Dendritic cell treated with granulocyte-macrophage colony-stimulating factor and Interleukin-4, amounts not matched to agents 40 ng/mL and 50 ng/mL, for 4 days (primary cell): ENCODE data around the gene STK32C.

ENCODE experiments used
- H3K27ac Mint-ChIP-seq: one replicate; pipeline ENCODE4 v1.8.0; 2022; ENCODE audit warnings: mild to moderate bottlenecking, mixed read lengths
- H3K27me3 Mint-ChIP-seq: one replicate; pipeline ENCODE4 v1.8.0; 2022; ENCODE audit warnings: mild to moderate bottlenecking, mixed read lengths
- H3K36me3 Mint-ChIP-seq: one replicate; pipeline ENCODE4 v1.8.0; 2022; ENCODE audit warnings: low read depth, mixed read lengths
- H3K4me1 Mint-ChIP-seq: one replicate; pipeline ENCODE4 v1.8.0; 2022; ENCODE audit warnings: low read depth, mixed read lengths
- H3K4me3 Mint-ChIP-seq: one replicate; pipeline ENCODE4 v1.8.0; 2022; ENCODE audit warnings: mild to moderate bottlenecking, moderate library complexity, mixed read lengths
- H3K9me3 Mint-ChIP-seq: one replicate; pipeline ENCODE4 v1.8.0; 2022; ENCODE audit warnings: mixed read lengths
- intact Hi-C: fragments of 100-400 bp; cut with micrococcal nuclease; formaldehyde crosslinking; loops from one replicate; pipeline ENCODE4 v1.15.0; 2022

The STK32C gene

DNA sequence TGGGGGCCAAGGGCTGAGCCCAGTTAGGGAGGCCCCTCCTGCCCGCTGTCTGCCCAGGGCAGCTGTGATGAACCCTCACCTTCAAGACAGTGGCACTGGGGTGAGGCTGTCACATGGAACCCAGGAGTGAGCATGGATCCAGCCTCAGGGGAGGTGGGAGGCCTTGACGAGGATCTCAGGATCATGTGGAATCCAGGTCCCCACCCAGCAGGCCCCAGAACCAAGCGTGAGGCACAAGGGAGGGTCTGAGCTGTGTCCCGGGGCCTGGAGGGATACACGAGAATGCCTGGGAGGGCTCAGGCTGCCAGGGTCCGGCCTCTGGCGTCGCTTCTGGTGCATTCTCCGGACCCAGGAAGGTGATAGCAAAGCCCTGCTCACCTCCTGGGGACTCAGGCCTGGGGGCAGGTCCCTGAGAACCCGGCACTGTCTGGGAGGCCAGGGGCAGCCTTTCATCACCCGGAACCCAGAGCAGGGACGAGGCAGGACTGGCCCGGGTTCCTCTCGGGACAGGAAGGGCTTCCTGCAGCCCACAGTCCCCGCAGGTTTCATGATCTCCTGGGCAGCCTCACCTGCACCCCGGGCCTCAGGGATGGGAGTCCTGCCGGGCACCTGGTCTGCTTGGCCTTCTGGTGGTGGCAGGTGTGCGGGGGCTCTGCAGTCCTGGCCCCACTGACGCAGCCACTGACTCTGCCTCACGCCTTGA is 103.5 kb downstream of the STK32C start:
- no peak overlapping the region for H3K27ac Mint-ChIP-seq
- H3K27me3 Mint-ChIP-seq: no peaks in the 10 kb centered on the region
- intact Hi-C loops: no loop called here
- H3K9me3 Mint-ChIP-seq: no peaks in the 10 kb centered on the region
- peaks cover 47% of the 10 kb centered on the region for H3K36me3 Mint-ChIP-seq
- H3K4me1 Mint-ChIP-seq: no peaks in the 10 kb centered on the region
- H3K4me3 Mint-ChIP-seq: no peak overlapping the region

- intact Hi-C loops: no loop called here
- no peaks in the 10 kb centered on the region for H3K27me3 Mint-ChIP-seq
- H3K4me1 Mint-ChIP-seq: no peaks in the 10 kb centered on the region
- H3K36me3 Mint-ChIP-seq: peaks cover 39% of the 10 kb centered on the region
- H3K9me3 Mint-ChIP-seq: no peaks in the 10 kb centered on the region
- H3K27ac Mint-ChIP-seq: no peak overlapping the region
- no peak overlapping the region for H3K4me3 Mint-ChIP-seq
Measured at GRCh38 chr10:132203256-132204077, 104.3 kb downstream of the STK32C start.

DNA sequence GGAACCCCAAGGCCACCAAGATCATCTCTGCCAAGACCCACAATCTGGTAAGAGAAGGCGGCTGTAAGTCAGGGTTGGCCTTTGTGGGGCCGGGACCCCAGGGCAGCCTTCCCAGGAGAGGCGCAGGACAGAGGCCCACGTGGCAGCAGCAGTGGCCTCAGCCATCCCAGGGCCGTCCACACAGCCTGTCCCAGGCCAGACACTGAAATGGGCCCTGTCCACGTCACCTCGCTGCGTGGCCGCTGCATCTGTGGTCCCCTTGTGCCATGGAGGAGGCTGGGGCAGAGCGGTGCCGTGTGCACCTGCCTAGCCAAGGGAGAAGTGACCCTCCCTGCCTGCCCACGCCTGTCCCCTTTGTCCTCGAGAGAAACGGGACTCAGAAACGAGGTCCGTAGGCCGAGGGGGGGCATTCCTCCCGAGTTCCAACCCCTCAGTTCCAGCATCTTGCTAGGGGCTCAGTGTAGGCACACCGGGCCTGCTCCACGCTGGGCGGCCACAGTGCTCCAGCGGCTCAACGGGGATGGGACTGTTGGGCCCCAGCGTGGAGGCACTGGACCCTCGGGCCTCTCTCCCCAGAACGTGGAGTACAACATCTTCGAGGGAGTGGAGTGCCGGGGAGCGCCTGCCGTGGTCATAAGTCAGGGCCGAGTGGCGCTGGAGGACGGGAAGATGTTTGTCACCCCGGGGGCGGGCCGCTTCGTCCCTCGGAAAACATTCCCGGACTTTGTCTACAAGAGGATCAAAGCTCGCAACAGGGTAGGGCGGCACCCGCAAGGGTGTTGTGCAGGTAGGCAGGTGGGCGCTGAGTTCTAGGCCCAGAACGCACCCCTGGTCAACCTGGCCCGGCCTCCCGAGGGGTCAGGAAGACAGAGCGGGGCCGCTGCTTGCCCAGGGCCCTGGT is 105.4 kb downstream of the STK32C start:
- H3K27ac Mint-ChIP-seq: no peak overlapping the region
- H3K4me1 Mint-ChIP-seq: no peaks in the 10 kb centered on the region
- peaks cover 28% of the 10 kb centered on the region for H3K36me3 Mint-ChIP-seq
- intact Hi-C loops: no loop called here
- H3K27me3 Mint-ChIP-seq: no peaks in the 10 kb centered on the region
- no peak overlapping the region for H3K4me3 Mint-ChIP-seq
- no peaks in the 10 kb centered on the region for H3K9me3 Mint-ChIP-seq

DNA sequence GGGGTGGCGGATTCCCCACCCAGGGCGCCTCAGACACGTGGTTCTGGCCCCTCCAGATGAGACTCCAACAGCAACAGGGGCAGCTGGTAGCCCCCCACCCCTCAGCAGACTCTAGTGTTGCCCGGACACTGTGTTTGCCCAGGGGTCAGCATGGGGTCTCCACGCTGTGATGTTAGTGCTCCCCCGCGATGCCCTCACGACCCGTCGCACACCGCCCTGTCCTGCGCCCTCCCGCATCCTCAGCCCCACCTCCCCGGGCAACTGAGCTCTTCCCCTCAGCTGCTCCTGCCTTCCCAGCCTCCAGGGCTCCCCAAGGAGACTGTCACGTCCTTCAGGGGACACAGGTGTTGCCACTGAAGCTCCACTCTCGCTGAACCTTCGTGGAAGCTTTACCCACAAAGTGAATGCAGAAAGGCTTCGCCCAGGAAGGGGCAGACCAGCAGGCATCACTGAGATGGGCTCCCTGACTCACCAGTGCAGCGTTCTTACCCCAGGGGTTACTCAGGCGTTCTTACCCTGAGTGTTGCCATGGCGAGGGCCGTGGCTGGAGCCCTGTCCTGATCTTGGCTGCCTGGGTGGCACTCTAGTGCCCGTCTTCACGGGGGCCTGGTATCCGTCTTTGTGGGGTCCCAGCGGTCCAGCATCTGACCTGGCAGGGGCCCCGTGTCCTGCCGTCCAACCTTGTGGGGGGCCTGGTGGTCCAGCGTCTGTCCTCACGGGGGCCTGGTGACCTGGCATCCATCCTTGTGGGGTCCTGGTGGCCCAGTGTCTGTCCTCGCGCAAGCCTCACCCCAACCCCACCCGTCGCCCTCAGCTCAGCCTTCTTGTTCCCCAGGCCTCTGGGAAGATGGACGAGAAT is 106.4 kb downstream of the STK32C start:
- Mint-ChIP-seq H3K36me3 (peaks cover 18% of the 10 kb centered on the region), H3K4me1 (no peaks in the 10 kb centered on the region), H3K27me3 (no peaks in the 10 kb centered on the region), H3K9me3 (no peaks in the 10 kb centered on the region), H3K27ac (no peak overlapping the region), H3K4me3 (no peak overlapping the region)
- intact Hi-C loops: no loop called here

DNA sequence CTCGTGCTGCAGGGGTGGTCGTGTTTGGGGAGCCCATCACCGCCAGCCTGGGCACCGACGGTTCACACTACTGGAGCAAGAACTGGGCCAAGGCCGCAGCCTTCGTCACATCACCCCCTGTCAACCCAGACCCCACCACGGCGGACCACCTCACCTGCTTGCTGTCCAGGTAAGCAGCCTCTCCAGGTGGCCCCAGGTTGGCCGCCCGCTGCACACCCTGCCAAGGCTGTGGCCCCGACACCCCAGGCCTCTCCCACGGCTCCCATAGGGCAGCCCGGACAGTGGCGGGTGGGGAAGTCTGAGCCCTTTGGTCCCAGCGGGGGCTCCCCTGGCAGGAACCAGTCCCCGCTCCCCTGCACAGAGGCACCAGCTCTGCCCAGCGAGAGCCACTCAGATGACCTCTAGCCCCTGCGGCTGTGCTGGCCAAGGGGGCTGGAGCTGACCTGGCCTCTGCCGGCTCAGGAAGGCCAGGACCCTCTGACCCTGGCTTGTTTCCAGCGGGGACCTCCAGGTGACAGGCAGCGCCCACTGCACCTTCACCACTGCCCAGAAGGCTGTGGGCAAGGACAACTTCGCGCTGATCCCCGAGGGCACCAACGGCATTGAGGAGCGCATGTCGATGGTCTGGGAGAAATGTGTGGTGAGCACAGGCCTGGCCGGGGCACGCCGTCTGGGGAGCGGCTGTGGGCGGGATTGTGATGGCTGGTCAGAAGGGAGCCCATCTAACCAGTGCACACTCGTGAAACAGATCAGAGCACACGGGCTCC is 107.2 kb downstream of the STK32C start:
- Mint-ChIP-seq H3K4me1 (no peaks in the 10 kb centered on the region), H3K36me3 (peaks cover 11% of the 10 kb centered on the region), H3K27me3 (peaks cover 2% of the 10 kb centered on the region), H3K4me3 (no peak overlapping the region), H3K9me3 (no peaks in the 10 kb centered on the region), H3K27ac (no peak overlapping the region)
- intact Hi-C loops: no loop called here

DNA sequence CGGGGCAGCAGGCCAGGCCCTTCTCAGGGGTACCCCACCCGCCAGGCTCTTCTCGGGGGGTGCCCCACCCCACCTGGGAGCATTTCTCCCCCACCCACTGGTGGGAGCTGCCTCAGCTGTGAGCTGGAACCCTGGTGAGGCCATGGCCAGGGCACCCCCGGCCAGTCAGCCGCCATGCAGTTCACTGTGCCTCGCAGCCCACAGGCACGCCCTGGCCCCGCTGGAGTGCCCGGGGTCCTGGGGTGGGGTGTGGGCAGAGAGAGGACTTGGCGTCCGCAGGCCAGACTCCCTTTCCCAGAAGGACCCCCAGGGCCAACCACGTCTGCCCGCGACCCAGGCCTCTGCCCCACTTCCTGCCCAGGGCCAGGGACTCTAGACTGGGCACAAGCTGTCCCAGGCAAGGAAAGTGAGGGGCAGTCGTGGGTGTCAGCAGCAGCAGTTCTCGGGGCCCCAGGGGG is 107.9 kb downstream of the STK32C start:
- no peak overlapping the region for H3K27ac Mint-ChIP-seq
- H3K9me3 Mint-ChIP-seq: no peaks in the 10 kb centered on the region
- peaks cover 4% of the 10 kb centered on the region for H3K36me3 Mint-ChIP-seq
- H3K4me3 Mint-ChIP-seq: no peak overlapping the region
- H3K27me3 Mint-ChIP-seq: peaks cover 2% of the 10 kb centered on the region
- no peaks in the 10 kb centered on the region for H3K4me1 Mint-ChIP-seq
- intact Hi-C loops: no loop called here

DNA sequence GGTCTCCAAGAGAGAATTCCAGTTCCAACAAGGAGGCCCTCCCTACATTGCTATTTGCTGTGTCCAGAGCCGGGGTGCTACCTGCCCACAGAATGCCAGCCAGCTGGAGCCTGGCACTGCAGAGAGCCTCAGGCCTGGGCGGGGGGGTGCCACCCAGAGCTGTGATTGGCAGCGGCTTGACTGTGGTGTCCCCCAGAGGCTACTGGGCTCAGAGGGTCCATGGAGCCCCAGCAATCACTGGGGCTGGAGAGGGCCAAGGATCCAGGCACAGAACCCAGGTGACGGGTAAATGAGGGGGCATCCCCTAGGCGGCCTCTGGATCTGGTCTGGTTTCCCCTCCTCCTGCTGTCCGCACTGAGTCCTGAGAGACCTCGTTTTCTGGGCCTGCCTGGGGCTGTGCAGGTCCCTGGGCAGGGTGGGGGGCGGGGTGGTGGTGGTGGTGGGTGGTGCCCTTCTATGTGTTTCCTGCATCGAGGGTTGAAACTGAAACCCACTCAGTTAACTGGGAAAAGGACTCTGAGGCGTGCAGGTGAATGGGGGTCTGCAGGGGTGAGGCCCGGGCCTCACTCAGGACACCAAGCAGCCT is 108.4 kb downstream of the STK32C start:
- intact Hi-C loops: no loop called here
- no peak overlapping the region for H3K4me3 Mint-ChIP-seq
- H3K36me3 Mint-ChIP-seq: no peaks in the 10 kb centered on the region
- no peak overlapping the region for H3K27ac Mint-ChIP-seq
- H3K4me1 Mint-ChIP-seq: no peaks in the 10 kb centered on the region
- no peaks in the 10 kb centered on the region for H3K9me3 Mint-ChIP-seq
- peaks cover 4% of the 10 kb centered on the region for H3K27me3 Mint-ChIP-seq

GRCh38 chr10:132198381-132199181 is 109.2 kb downstream of the STK32C start:
- intact Hi-C loops: no loop called here
- no peaks in the 10 kb centered on the region for H3K36me3 Mint-ChIP-seq
- H3K4me1 Mint-ChIP-seq: no peaks in the 10 kb centered on the region
- H3K9me3 Mint-ChIP-seq: no peaks in the 10 kb centered on the region
- no peak overlapping the region for H3K27ac Mint-ChIP-seq
- peaks cover 4% of the 10 kb centered on the region for H3K27me3 Mint-ChIP-seq
- no peak overlapping the region for H3K4me3 Mint-ChIP-seq

DNA sequence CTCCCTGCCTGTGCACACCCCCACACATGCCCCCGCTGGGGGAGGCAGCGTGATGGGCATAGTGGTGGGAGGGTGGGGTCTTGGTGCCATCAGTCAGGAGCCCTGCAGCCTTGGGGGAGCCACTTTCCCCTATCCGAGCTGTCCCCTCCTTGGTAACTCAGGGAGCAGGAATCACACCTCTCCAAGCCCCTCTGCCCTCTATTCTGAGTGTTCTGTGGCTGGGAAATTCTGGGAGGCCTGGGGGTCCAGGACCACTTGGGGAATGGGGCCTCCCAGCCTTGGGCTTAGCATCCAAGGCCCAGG is 109.7 kb downstream of the STK32C start:
- Mint-ChIP-seq H3K4me1 (no peaks in the 10 kb centered on the region), H3K27ac (no peak overlapping the region), H3K4me3 (no peak overlapping the region), H3K9me3 (no peaks in the 10 kb centered on the region), H3K27me3 (peaks cover 4% of the 10 kb centered on the region), H3K36me3 (no peaks in the 10 kb centered on the region)
- intact Hi-C loops: no loop called here

DNA sequence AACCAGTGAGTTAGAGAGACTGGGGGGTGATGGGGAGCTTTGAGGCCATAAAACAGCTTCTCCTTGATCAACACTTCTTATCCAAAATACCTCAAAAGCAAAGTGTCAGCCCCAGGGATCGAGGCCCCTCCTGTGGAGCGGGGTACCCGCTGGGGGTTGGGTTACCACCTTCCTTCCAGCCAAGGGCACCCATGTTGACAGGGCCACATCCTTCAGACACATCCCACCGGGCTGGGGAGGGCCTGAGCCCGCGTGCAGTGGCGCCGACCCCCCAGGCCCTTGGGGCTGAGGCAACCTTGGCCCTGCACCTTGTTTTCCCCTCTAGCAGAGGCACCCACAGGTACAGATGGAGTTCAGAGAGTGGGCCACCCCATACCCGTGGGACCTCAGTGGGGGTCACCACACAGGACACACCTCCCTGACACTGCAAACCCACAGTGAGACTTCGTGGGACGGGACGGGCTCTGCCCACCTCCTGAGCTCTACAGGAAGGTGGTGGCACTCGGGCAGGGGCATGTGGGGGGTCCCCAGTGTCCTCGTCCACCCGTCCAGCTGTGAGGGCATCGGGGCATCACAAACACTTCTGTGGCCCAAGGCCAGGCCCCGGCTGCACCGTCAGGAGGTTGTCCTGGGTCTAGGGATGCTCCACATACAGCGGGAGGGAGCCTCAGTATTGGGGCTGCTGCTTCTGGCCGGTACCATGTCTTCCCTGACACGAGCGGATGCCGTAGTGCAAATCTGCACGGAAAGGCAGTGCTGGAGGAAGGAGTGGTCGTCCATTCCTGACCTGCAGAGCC is 110.3 kb downstream of the STK32C start:
- H3K27me3 Mint-ChIP-seq: peaks cover 5% of the 10 kb centered on the region
- no peak overlapping the region for H3K27ac Mint-ChIP-seq
- intact Hi-C loops: no loop called here
- H3K36me3 Mint-ChIP-seq: no peaks in the 10 kb centered on the region
- no peaks in the 10 kb centered on the region for H3K9me3 Mint-ChIP-seq
- no peak overlapping the region for H3K4me3 Mint-ChIP-seq
- H3K4me1 Mint-ChIP-seq: no peaks in the 10 kb centered on the region

DNA sequence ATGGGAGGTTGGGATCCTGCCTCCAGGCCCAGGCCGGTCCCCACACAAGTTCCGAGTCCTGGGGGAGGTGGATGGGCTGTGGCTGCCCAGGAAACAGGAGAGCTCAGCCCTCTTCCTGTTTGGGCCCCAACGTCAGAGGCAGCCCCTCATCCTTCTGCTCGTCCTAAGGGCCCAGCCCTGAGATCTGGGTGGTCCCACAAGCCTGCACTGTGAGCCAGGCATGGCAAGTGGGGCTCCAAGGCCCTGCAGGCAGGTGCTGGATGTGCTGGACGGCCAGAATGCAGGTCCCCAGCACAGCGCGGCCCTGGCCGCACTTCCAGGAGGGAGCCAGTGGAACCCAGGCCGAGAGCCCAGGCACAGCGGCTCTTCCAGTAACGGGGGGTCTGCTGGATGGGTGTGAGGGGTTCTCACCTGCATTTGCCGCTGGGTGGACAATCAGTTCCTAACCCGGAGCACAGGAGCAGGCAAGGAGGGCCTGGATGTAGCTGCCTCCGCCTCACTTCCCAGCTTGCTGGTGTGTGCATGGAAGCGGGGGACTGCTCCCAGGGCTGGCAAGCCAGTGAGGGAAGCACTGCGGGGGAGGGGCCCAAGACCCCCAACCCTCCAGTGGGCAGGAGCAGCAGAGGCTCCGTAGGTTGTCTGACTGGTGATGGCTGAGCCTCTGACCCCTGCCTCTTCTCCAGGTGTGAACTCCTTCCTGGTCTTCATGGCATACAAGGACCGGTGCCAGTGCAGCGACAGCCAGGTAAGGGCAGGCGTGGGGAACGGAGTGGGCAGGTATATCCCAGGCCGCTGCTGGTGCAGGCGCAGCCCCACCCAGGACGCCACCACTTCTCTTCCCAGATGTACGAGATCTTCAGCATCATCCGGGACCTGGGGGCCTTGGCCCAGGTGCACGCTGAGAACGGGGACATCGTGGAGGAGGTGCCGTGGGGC is 111.3 kb downstream of the STK32C start:
- intact Hi-C loops: no loop called here
- Mint-ChIP-seq H3K4me1 (no peaks in the 10 kb centered on the region), H3K27ac (no peak overlapping the region), H3K9me3 (no peaks in the 10 kb centered on the region), H3K4me3 (no peak overlapping the region), H3K27me3 (peaks cover 8% of the 10 kb centered on the region), H3K36me3 (no peaks in the 10 kb centered on the region)
